MCF 10A (cell line): Measurements from ENCODE around the gene RAPGEF6. TPM values are rescaled to one million over a fixed set of nuclear protein-coding genes. Genes with fewer than 3 reads are reported as not detected.

Experiments used
- BruUV-seq: library from RNA; stranded (reverse); fragments of 400-500 nt; replicated peaks from 2 replicates; lab custom pipeline; 2021; lab: Mats Ljungman, UMichigan
- CTCF ChIA-PET: fragments of 300-600 bp; sonication (Branson Sonifier 250); formaldehyde crosslinking; extraction: SDS; loops from one replicate; lab custom pipeline; 2021; ENCODE audit warnings: antibody characterized with exemption, inconsistent platforms; lab: Yijun Ruan, JAX
- POLR2A ChIA-PET: fragments of 300-600, 350-650 bp; sonication (Branson Sonifier 250); formaldehyde crosslinking; extraction: SDS; loops from one replicate; lab custom pipeline; 2020; ENCODE audit warnings: antibody characterized with exemption, inconsistent platforms; lab: Yijun Ruan, JAX
- DNase-seq: peaks from one replicate; pipeline ENCODE4 v3.0.0-alpha.2; 2018; ENCODE audit not compliant: unreplicated experiment
- H3K27ac Mint-ChIP-seq: one replicate; pipeline ENCODE4 v1.8.0; 2022; ENCODE audit warnings: mild to moderate bottlenecking, low read depth, mixed read lengths; ENCODE audit not compliant: unreplicated experiment
- H3K27me3 Mint-ChIP-seq: one replicate; pipeline ENCODE4 v1.8.0; 2022; ENCODE audit warnings: mixed read lengths; ENCODE audit not compliant: insufficient read depth, unreplicated experiment
- H3K36me3 Mint-ChIP-seq: one replicate; pipeline ENCODE4 v1.8.0; 2022; ENCODE audit warnings: mild to moderate bottlenecking, moderate library complexity, mixed read lengths; ENCODE audit not compliant: insufficient read depth, unreplicated experiment
- H3K4me1 Mint-ChIP-seq: one replicate; pipeline ENCODE4 v1.8.0; 2022; ENCODE audit warnings: mixed read lengths; ENCODE audit not compliant: insufficient read depth, unreplicated experiment
- H3K4me3 Mint-ChIP-seq: one replicate; pipeline ENCODE4 v1.8.0; 2022; ENCODE audit warnings: mild to moderate bottlenecking, moderate library complexity, mixed read lengths; ENCODE audit not compliant: unreplicated experiment
- H3K9me3 Mint-ChIP-seq: one replicate; pipeline ENCODE4 v1.8.0; 2022; ENCODE audit warnings: mixed read lengths; ENCODE audit not compliant: unreplicated experiment
- CTCF ChIP-seq: fragments of 200-600 bp; IDR thresholded peaks from one replicate; pipeline ENCODE4 v1.8.0; 2022; ENCODE audit warnings: antibody characterized with exemption, mild to moderate bottlenecking; ENCODE audit not compliant: unreplicated experiment
- intact Hi-C: fragments of 100-400 bp; cut with micrococcal nuclease; formaldehyde crosslinking; loops from 2 replicates; pipeline ENCODE4 v1.14.1; 2022
- total RNA-seq: library from RNA; stranded (reverse); gene quantifications from 2 replicates; pipeline ENCODE4 v1.2.3, GENCODE V29; 2022

The RAPGEF6 gene
- total RNA-seq, 1 experiment from 2014 or later = 20.5 TPM

- DNase-seq = no peak
Observed at GRCh38 chr5:131581702-131582101, 53.3 kb downstream of the RAPGEF6 start.

GRCh38 chr5:131579917-131580671 is 54.9 kb downstream of the RAPGEF6 start:
- H3K27me3 Mint-ChIP-seq = no peaks in the 10 kb centered on the region
- H3K4me3 Mint-ChIP-seq = no peak overlapping the region
- CTCF ChIA-PET = interaction anchor here (0.6 to 3.9 kb wide), 4 partner anchors 9 to 483 kb away, joined by 3 to 39 read pairs (median 4); no protein-coding TSS in a partner anchor
- peaks cover 28% of the 10 kb centered on the region for H3K9me3 Mint-ChIP-seq
- H3K36me3 Mint-ChIP-seq = peaks cover 6% of the 10 kb centered on the region
- POLR2A ChIA-PET = interaction anchor here (0.6 to 0.9 kb wide), 2 partner anchors 77 to 104 kb away, joined by 3 to 4 read pairs; no protein-coding TSS in a partner anchor
- no TSS peak for BruUV-seq
- no peak for TF ChIP-seq CTCF
- intact Hi-C loops = loop anchor here (10.0 kb wide), 1 partner anchor 115 kb away; no protein-coding TSS in a partner anchor
- H3K27ac Mint-ChIP-seq = no peak overlapping the region
- no peak for DNase-seq
- H3K4me1 Mint-ChIP-seq = peaks cover 19% of the 10 kb centered on the region

More at GRCh38 chr5:131581702-131582101, 53.3 kb downstream of the RAPGEF6 start:
- ChIA-PET POLR2A (interaction anchor here (1.3 kb wide), 1 partner anchor 8 kb away, joined by 3 read pairs; no protein-coding TSS in a partner anchor), CTCF (interaction anchor here (0.6 to 3.9 kb wide), 4 partner anchors 7 to 418 kb away, joined by 3 to 39 read pairs (median 4); no protein-coding TSS in a partner anchor)
- no peaks in the 10 kb centered on the region for H3K27me3 Mint-ChIP-seq
- no peak for TF ChIP-seq CTCF
- H3K4me3 Mint-ChIP-seq = no peak overlapping the region
- intact Hi-C loops = loop anchor here (10.0 kb wide), 1 partner anchor 113 kb away; no protein-coding TSS in a partner anchor
- H3K36me3 Mint-ChIP-seq = peaks cover 19% of the 10 kb centered on the region
- H3K27ac Mint-ChIP-seq = peak overlapping the region; percentile 14
- peaks cover 28% of the 10 kb centered on the region for H3K9me3 Mint-ChIP-seq
- no TSS peak for BruUV-seq
- H3K4me1 Mint-ChIP-seq = peaks cover 19% of the 10 kb centered on the region

GRCh38 chr5:131575660-131576227 is 59.3 kb downstream of the RAPGEF6 start:
- BruUV-seq = no TSS peak
- H3K9me3 Mint-ChIP-seq = peaks cover 34% of the 10 kb centered on the region
- CTCF ChIA-PET = interaction anchor here (0.6 to 3.9 kb wide), 3 partner anchors 11 to 309 kb away, joined by 3 to 32 read pairs (median 3); no protein-coding TSS in a partner anchor
- TF ChIP-seq CTCF = no peak
- no peaks in the 10 kb centered on the region for H3K27me3 Mint-ChIP-seq
- intact Hi-C loops = no loop called here
- POLR2A ChIA-PET = no interaction called here
- H3K27ac Mint-ChIP-seq = no peak overlapping the region
- no peaks in the 10 kb centered on the region for H3K4me1 Mint-ChIP-seq
- peaks cover 12% of the 10 kb centered on the region for H3K36me3 Mint-ChIP-seq
- DNase-seq = no peak
- no peak overlapping the region for H3K4me3 Mint-ChIP-seq

GRCh38 chr5:131571669-131572168 is 63.3 kb downstream of the RAPGEF6 start:
- POLR2A ChIA-PET = no interaction called here
- peaks cover 20% of the 10 kb centered on the region for H3K9me3 Mint-ChIP-seq

More at GRCh38 chr5:131571669-131572168, 63.3 kb downstream of the RAPGEF6 start:
- TF ChIP-seq CTCF = no peak
- Mint-ChIP-seq H3K27me3 (no peaks in the 10 kb centered on the region), H3K27ac (no peak overlapping the region), H3K4me1 (no peaks in the 10 kb centered on the region), H3K4me3 (no peak overlapping the region), H3K36me3 (peaks cover 18% of the 10 kb centered on the region)
- intact Hi-C loops = no loop called here
- DNase-seq = no peak
- no TSS peak for BruUV-seq
- CTCF ChIA-PET = interaction anchor here (0.9 kb wide), 1 partner anchor 18 kb away, joined by 5 read pairs; no protein-coding TSS in a partner anchor
